GM19455 (cell line): ENCODE measurements around the gene KANSL1L.
"Not testable (repeated sequence)": the region's sequence is repeated elsewhere in the genome, so short reads cannot be mapped to it uniquely, and the experiment has no call there.

Experiments
- ATAC-seq: cut with Tn5 transposase; IDR thresholded peaks from one replicate; pipeline ENCODE4 v1.9.1; 2021; ENCODE audit not compliant: unreplicated experiment

The KANSL1L gene

DNA sequence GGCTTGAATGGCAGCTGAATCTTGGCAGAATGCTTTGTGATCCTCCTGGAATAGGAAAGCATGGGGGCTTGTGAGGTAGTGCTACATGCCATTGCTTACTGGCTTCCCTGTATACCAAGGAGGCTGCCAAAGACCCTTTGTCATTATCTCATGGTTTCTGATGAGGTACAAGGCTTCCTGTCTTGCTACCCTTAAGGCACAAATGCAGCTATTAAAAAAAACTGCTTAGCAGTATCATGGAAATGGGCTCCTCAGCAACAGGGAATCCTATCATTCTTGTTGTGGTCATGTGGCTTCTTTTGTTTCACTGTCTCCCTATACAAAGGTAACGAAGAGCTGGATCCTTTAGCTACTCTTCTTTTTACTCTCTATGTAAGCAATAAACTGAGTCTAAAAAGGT is 6.6 kb upstream of the KANSL1L start:
- no peak for ATAC-seq

- ATAC-seq: not testable (repeated sequence)
Measured at GRCh38 chr2:210177115-210177514, 5.9 kb upstream of the KANSL1L start.

GRCh38 chr2:210174086-210174485 is 2.9 kb upstream of the KANSL1L start:
- no peak for ATAC-seq

DNA sequence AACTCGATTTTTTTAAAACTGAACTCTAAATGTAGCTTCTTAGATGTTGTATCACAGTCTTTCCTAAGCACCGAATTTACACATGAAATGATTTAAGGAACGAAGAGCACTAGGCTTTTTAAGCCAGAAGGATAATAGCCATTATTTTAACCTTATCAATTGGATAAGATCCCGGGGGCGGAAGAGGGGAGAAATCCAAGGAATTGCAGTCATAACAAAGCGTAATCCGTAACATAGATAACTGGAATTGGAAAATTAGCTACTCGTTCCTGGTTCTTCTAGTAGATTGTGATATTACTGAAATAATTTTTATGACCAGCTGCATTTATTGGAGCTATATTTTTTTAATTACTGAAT is 988 bp upstream of the KANSL1L start:
- no peak for ATAC-seq

GRCh38 chr2:210170446-210171303 is 534 bp downstream of the KANSL1L start:
- ATAC-seq: peak; percentile 74

- ATAC-seq: no peak
Measured at GRCh38 chr2:210170196-210170445, 1.1 kb downstream of the KANSL1L start.

DNA sequence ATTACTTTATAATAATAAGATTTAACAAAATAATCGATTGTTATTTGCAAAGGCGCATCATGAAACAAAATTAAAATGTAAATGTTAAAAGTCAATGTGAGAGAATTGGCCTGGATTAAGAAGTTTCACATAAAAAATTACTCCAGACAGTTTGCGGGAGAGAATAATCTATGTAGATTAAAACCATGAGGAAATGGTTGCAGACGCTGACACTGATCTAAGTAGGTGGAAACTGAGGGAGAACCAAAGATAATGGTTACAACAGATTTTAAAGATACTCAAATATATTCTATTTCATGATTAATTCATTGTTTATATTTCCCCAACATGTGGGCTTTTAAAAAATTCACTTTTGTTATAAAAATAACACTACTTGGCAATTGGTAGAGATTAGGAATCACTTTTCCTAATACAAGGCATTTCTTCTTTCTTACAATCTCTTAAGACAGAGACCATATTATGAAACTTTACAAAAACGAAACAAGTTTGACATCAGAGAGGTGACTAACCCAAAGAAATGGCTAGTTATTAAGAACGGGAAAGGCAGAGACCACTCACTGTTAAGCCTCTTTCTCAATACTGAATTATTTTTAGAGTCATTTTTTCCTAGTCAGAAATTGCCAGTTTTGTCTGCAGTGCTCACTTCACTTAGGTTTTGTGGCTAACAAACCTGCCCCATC is 1.6 kb downstream of the KANSL1L start:
- ATAC-seq: no peak

DNA sequence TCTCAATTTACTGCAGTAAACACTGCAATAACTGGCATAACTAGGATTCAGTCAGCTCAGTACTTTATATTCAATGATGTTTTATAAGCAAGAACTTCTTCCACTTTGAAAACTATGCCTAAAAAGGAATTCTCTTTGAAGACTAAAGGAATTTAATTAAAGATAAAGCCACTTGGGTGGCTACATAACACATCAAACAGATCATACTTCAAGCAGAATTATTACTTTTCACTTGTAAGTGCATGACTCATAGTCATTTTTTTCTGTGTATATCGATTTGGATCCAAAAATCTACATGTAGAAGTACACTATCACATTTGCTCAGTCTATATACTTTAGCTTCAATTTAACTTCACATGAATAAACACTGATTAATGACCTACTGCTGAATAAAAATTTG is 4.0 kb downstream of the KANSL1L start:
- no peak for ATAC-seq

- no peak for ATAC-seq
Measured at GRCh38 chr2:210162466-210163124, 8.6 kb downstream of the KANSL1L start.

DNA sequence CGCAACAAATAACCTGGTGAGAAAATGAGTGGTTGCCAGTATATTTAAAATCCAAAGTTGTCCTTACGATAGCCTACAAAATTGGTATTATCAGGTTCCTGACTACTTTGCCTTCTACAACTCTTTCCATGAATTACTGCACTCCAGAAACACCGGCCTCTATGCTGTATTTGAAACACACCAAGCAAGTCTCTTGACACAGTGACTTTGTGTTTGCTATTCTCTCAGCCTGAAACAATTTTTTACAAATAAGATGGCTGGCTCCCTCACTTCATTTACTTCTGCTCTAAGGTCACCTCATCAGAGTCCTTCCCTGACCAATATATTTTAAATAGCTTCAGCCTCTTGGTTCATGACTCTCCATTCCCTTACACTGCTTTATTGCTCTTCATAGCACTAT is 12.2 kb downstream of the KANSL1L start:
- ATAC-seq: no peak

DNA sequence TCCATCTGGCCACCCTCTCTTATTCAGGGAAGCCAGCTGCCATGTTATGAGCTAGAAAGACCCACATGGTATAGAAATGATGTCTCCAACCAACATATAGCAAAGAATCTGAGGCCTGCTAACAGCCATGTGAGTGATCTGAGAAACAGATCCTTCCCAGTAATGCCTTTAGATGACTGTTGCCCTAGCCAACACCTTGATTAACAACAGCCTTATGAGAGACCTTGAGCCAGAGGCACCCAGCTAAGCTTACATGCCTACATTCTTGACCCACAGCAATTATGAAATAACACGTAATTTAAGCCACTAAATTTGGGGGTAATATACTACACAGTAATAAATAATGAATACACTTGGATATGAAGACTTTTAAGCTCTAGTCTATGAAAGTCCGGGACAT is 13.0 kb downstream of the KANSL1L start:
- no peak for ATAC-seq

GRCh38 chr2:210157526-210157925 is 13.7 kb downstream of the KANSL1L start:
- ATAC-seq: no peak

GRCh38 chr2:210147614-210148013 is 23.6 kb downstream of the KANSL1L start:
- ATAC-seq: no peak

- ATAC-seq: no peak
Measured at GRCh38 chr2:210132239-210132638, 39.0 kb downstream of the KANSL1L start.

DNA sequence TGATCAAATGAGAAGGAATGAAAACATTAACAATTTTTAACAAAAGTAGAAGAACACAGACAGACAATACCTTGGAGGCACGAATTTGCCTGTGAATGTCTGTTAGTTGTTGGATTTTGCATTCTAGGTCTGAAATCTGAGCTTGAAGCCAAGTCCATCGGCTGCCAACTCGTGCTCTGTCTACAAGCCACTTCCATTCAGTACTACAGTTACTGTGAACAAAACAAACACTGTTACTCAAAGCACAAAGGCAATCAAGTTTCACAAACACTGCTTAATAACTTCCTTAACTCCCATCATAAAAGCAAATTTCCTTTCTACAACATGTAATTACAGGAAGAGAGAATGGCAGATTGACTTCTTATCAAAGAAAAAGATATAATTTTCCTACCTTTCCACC is 42.2 kb downstream of the KANSL1L start:
- ATAC-seq: no peak

DNA sequence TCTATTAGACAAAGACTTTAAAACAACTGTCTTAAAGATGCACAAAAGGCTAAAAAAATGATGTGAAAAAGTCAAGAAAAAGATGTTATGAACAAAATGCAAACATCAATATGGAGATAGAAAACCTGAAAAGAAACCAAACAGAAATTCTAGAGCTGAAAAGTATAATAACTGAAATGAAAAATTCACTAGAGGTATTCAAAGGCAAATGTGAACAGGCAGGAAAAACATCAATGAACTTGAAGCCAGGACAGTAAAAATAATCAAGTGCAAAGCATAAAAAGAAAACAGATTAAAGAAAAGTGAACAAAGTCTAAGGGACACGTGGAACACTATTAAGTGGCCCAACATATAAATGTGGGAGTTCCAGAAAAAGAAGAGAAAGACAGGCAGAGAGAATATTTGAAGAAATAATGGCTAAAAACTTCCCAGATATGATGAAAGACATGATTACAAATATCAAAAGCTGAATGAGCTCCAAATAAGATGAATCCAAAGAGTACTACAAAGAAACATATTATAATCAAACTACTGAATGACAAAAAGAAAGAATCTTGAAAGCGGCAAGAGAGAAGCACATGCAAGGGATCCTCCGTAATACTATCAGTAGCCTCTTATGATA is 57.5 kb downstream of the KANSL1L start:
- ATAC-seq: no peak

DNA sequence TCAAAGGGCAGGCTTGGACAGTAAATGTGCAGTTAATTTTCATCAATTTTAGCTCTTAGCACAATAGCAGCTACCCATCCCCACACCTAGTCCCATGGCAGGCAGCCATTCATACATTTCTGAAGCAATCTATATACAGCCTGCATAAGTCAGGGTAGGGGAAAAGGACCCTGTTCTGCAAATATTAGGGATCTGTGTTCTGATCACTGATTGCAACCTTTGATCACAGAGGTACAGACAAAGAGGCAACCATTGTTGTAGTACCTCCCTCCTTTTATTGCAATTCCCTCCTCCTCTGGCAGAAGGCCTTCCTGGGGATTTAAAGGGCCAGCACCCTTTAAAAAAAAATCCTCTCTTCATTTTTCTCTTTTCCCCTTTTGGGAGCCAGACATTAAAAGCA is 58.3 kb downstream of the KANSL1L start:
- ATAC-seq: no peak

- no peak for ATAC-seq
Measured at GRCh38 chr2:210099940-210100339, 71.3 kb downstream of the KANSL1L start.

GRCh38 chr2:210094787-210095186 is 76.4 kb downstream of the KANSL1L start:
- ATAC-seq: no peak

GRCh38 chr2:210092791-210093190 is 78.4 kb downstream of the KANSL1L start:
- no peak for ATAC-seq

GRCh38 chr2:210086930-210087329 is 84.3 kb downstream of the KANSL1L start:
- ATAC-seq: no peak

- ATAC-seq: no peak
Measured at GRCh38 chr2:210086292-210086691, 84.9 kb downstream of the KANSL1L start.
